Measurements from ENCODE around the gene HOXC10.
A peak's percentile ranks its signal among the peaks of the same experiment; 100 is the strongest.

Gene HOXC10

DNA sequence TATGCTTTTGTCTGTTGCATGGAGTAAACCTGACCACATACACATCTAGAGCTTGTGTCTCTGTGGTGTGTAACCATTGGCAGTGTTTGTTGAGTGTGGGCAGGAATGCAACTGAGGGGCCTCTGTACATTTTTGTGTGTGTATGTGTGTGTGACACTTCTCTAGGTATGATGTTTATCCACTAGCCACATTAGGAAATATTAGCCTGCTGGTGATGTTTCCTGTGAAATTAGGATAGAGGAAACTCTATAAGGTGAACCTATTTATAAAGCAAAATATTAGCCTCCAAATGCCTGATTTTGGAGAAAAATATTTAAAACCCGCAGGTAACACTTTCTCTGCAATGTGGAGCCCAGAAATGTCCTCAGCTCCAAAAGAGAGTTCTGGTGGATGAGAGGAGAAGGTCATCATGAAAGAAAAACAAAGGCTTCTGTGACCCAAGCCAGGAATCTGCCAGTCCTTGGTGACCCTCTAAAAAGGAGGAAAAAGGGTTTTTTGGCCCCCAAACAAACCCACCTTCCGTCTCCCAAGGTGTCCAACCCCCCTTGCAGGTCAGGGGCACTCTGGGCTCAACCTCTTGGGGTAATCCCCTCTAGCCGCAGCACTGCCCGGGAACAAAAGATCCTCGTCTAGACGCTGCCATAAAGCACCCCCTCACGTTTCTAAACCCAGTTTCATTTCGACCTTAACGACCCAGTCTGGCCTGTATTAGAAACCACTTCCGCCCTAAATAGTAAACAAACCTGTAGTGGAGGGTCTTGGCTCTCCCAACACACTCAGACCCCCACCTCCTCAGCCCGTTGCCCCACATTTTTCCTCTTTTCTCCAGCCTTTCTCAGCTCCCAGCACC lies 7.1 kb upstream of the HOXC10 start:
- Histone ChIP-seq H3K4me1 (ENCODE audit: control insufficient read depth, low read length) (peaks cover 38% of the 10 kb centered on the region), H3K9me2 (replicated peaks; ENCODE audit: control insufficient read depth, low read length) (no peaks in the 10 kb centered on the region), H3F3A (ENCODE audit: control insufficient read depth, insufficient read depth) (peaks cover 6% of the 10 kb centered on the region; the same call in 1 of the 2 replicates), H3K4me3 (ENCODE audit: low read length) (peak overlapping the region; percentile 48), H3K79me2 (ENCODE audit: control insufficient read depth, low read length) (no peaks in the 10 kb centered on the region), H3K27me3 (ENCODE audit: control insufficient read depth, low read length) (peaks cover 47% of the 10 kb centered on the region), H3K9me3 (ENCODE audit: control insufficient read depth, insufficient read depth, low read length) (no peaks in the 10 kb centered on the region), H3K36me3 (ENCODE audit: control insufficient read depth, low read length) (no peaks in the 10 kb centered on the region), H3K4me2 (ENCODE audit: low read length) (peak overlapping the region; percentile 76), H4K20me1 (ENCODE audit: control insufficient read depth, insufficient read depth, low read depth, low read length) (no peaks in the 10 kb centered on the region), H3K27ac (ENCODE audit: low read depth, low read length) (no peak overlapping the region)
- no peak for TF ChIP-seq EZH2phosphoT487 (IDR thresholded peaks at IDR 0.05; ENCODE audit: borderline replicate concordance, low read length)
- TF ChIP-seq, protein P1, sequence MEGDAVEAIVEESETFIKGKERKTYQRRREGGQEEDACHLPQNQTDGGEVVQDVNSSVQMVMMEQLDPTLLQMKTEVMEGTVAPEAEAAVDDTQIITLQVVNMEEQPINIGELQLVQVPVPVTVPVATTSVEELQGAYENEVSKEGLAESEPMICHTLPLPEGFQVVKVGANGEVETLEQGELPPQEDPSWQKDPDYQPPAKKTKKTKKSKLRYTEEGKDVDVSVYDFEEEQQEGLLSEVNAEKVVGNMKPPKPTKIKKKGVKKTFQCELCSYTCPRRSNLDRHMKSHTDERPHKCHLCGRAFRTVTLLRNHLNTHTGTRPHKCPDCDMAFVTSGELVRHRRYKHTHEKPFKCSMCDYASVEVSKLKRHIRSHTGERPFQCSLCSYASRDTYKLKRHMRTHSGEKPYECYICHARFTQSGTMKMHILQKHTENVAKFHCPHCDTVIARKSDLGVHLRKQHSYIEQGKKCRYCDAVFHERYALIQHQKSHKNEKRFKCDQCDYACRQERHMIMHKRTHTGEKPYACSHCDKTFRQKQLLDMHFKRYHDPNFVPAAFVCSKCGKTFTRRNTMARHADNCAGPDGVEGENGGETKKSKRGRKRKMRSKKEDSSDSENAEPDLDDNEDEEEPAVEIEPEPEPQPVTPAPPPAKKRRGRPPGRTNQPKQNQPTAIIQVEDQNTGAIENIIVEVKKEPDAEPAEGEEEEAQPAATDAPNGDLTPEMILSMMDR (IDR thresholded peaks at IDR 0.05; ENCODE audit: low read depth, low read length, poor library complexity, severe bottlenecking), result no peak

DNA sequence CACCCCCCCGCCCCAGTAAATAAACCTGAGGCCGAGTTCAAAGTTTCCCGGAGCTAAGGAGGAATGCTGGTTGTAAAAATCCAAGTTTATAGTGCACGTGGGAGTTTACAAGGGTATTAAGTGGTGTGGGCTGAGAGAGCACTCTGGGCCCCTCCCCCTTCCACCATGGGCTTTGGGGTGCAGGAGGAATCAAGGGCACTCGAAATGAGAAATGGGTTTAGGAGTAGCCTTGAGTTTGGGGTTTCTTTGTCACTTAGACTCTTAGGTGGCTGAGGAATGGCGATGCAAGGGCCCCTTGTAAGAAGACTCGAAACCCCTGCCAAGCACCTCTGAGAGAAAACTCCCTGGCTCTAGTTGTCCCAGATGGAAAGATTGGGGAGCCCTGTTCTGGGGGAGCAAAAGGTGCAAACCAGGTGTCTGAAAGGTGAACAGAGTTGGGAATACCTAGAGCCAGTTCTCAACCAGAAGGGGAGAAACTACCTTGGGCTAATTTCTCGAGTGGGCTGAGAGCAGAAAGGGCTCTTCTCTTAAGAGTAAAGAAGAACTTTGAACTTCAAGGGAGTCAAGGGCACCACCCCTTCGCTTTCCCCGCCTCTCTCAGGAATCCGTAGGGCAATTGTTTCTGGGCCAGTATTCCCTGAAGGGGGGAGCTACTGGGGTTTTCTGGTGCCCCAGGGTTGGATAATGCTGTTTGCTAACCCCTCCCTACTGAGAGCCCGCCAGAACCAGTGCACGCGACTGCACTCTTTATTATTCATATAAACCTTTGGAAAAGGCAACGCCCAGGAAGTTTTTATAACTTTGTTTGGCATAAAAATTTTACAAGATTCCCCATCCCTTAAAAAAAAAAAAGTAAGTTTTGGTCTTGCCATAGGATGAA lies 6.2 kb upstream of the HOXC10 start:
- Histone ChIP-seq H3K4me3 (ENCODE audit: low read length) (no peak overlapping the region), H3K4me2 (ENCODE audit: low read length) (no peak overlapping the region), H3F3A (ENCODE audit: control insufficient read depth, insufficient read depth) (peaks cover 6% of the 10 kb centered on the region; the same call in 1 of the 2 replicates), H4K20me1 (ENCODE audit: control insufficient read depth, insufficient read depth, low read depth, low read length) (no peaks in the 10 kb centered on the region), H3K9me3 (ENCODE audit: control insufficient read depth, insufficient read depth, low read length) (no peaks in the 10 kb centered on the region), H3K9me2 (replicated peaks; ENCODE audit: control insufficient read depth, low read length) (no peaks in the 10 kb centered on the region), H3K4me1 (ENCODE audit: control insufficient read depth, low read length) (peaks cover 43% of the 10 kb centered on the region), H3K79me2 (ENCODE audit: control insufficient read depth, low read length) (no peaks in the 10 kb centered on the region), H3K36me3 (ENCODE audit: control insufficient read depth, low read length) (no peaks in the 10 kb centered on the region), H3K27me3 (ENCODE audit: control insufficient read depth, low read length) (peaks cover 48% of the 10 kb centered on the region), H3K27ac (ENCODE audit: low read depth, low read length) (no peak overlapping the region)
- no peak for TF ChIP-seq EZH2phosphoT487 (IDR thresholded peaks at IDR 0.05; ENCODE audit: borderline replicate concordance, low read length)
- TF ChIP-seq, protein P1 (IDR thresholded peaks at IDR 0.05; ENCODE audit: low read depth, low read length, poor library complexity, severe bottlenecking), result no peak

DNA sequence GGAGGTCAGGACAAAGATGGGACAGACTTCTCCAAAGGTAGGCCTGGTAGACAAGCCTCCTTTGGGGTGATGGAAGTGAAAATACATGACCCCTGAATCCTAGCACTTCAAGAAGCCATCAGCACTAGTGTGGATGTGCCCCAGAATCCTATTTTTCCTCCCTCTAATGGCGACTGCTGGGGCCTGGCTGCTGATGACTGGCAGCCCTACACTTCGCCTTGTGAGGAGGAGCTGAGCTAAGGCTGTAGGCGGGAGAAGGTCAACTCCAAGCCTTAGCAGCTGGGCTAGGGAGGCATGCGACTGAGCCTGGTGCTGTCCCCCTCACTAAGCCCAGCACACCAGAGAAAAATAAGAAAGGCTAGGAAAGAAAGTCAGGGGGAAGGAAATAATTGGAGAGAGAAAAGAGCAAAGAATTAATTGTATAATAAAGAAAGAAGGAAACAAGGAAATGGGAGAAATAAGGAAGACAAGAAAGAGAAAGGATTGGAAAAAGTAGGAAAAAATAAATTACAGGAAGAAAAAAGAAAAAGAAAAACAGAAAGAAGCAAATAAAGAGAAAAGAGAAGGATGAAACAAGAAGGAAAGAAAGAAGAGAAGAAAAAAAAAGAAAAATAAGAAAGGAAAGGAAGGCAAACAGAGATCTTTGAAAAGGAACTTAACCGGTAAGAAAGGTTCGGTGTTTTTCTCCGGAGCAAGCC lies 4.7 kb upstream of the HOXC10 start:
- Histone ChIP-seq H3K4me3 (ENCODE audit: low read length) (no peak overlapping the region), H4K20me1 (ENCODE audit: control insufficient read depth, insufficient read depth, low read depth, low read length) (no peaks in the 10 kb centered on the region), H3K9me3 (ENCODE audit: control insufficient read depth, insufficient read depth, low read length) (no peaks in the 10 kb centered on the region), H3K79me2 (ENCODE audit: control insufficient read depth, low read length) (no peaks in the 10 kb centered on the region), H3K4me1 (ENCODE audit: control insufficient read depth, low read length) (peaks cover 42% of the 10 kb centered on the region), H3K9me2 (replicated peaks; ENCODE audit: control insufficient read depth, low read length) (no peaks in the 10 kb centered on the region), H3K4me2 (ENCODE audit: low read length) (no peak overlapping the region), H3K36me3 (ENCODE audit: control insufficient read depth, low read length) (no peaks in the 10 kb centered on the region), H3K27me3 (ENCODE audit: control insufficient read depth, low read length) (peaks cover 49% of the 10 kb centered on the region), H3K27ac (ENCODE audit: low read depth, low read length) (no peak overlapping the region), H3F3A (ENCODE audit: control insufficient read depth, insufficient read depth) (peaks cover 6% of the 10 kb centered on the region; the same call in 1 of the 2 replicates)
- TF ChIP-seq EZH2phosphoT487 (IDR thresholded peaks at IDR 0.05; ENCODE audit: borderline replicate concordance, low read length), result no peak
- TF ChIP-seq, protein P1 (IDR thresholded peaks at IDR 0.05; ENCODE audit: low read depth, low read length, poor library complexity, severe bottlenecking), result no peak

All from DOHH2 (cell line).